Activated CD8-positive, alpha-beta T cell treated with anti-CD3 and anti-CD28 coated beads for 36 hours (primary cell): Measurements from ENCODE around the gene NXNL1. TPM values are rescaled to one million over a fixed set of nuclear protein-coding genes. Genes with fewer than 3 reads are reported as not detected.

Experiments
- ATAC-seq: fragments of 200-7000 bp; cut with Tn5 transposase; one replicate; pipeline ENCODE4 v1.10.0; 2021; ENCODE audit warnings: mild to moderate bottlenecking, moderate library complexity
- CTCF ChIA-PET: fragments of 350-600 bp; sonication (Branson Sonifier 250); formaldehyde crosslinking; loops from one replicate; lab custom pipeline; 2021; ENCODE audit warnings: antibody characterized with exemption; lab: Charles Lee
- POLR2A ChIA-PET: fragments of 350-600 bp; sonication (Branson Sonifier 250); formaldehyde crosslinking; loops from one replicate; lab custom pipeline; 2021; ENCODE audit warnings: antibody characterized with exemption; lab: Charles Lee
- DNase-seq: peaks from one replicate; pipeline ENCODE4 v3.0.0-alpha.2; 2020
- H3K27ac Mint-ChIP-seq: one replicate; pipeline ENCODE4 v1.8.0; 2021; ENCODE audit warnings: mild to moderate bottlenecking, mixed read lengths
- H3K27me3 Mint-ChIP-seq: one replicate; pipeline ENCODE4 v1.8.0; 2021; ENCODE audit warnings: mixed read lengths
- H3K36me3 Mint-ChIP-seq: one replicate; pipeline ENCODE4 v1.8.0; 2021; ENCODE audit warnings: low read depth, mixed read lengths
- H3K4me1 Mint-ChIP-seq: one replicate; pipeline ENCODE4 v1.8.0; 2021; ENCODE audit warnings: low read depth, mixed read lengths
- H3K4me3 Mint-ChIP-seq: one replicate; pipeline ENCODE4 v1.8.0; 2021; ENCODE audit warnings: mild to moderate bottlenecking, moderate library complexity, mixed read lengths
- H3K9me3 Mint-ChIP-seq: one replicate; pipeline ENCODE4 v1.8.0; 2021; ENCODE audit warnings: mixed read lengths
- intact Hi-C: fragments of 100-400 bp; cut with micrococcal nuclease; formaldehyde crosslinking; loops from one replicate; pipeline ENCODE4 v1.10.0; 2022
- total RNA-seq, 2 experiments: library from RNA; stranded (reverse); gene quantifications; one replicate each; pipeline ENCODE4 v1.2.3, GENCODE V29; 2021
- TF ChIP-seq, protein P1 (sequence below): fragments of 200-600 bp; IDR thresholded peaks from one replicate; pipeline ENCODE4 v1.8.0; 2022; ENCODE audit warnings: antibody characterized with exemption, mild to moderate bottlenecking

The NXNL1 gene
- total RNA-seq, 2 experiments from 2014 or later = not detected

DNA sequence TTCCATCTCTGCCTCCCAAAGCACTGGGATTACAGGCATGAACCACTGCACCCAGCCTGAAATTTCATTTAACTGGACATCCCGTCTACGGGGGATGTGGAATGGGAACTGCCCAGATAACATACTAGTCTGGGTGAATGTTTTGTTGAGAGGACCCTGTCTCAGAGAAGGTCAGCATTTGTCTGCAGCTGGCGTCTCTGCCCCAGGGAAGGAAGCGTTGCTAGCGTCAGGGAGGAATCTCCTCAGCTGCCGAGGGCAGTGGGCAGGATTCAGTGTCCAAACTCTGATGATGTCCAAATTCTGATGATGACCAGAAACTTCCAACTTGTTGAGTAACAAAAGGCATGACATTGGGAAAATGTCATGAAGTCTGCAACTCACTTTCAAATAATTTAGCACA lies 3.1 kb downstream of the NXNL1 start:
- no peak overlapping the region for H3K4me3 Mint-ChIP-seq
- no peak overlapping the region for H3K27ac Mint-ChIP-seq
- TF ChIP-seq, protein P1, sequence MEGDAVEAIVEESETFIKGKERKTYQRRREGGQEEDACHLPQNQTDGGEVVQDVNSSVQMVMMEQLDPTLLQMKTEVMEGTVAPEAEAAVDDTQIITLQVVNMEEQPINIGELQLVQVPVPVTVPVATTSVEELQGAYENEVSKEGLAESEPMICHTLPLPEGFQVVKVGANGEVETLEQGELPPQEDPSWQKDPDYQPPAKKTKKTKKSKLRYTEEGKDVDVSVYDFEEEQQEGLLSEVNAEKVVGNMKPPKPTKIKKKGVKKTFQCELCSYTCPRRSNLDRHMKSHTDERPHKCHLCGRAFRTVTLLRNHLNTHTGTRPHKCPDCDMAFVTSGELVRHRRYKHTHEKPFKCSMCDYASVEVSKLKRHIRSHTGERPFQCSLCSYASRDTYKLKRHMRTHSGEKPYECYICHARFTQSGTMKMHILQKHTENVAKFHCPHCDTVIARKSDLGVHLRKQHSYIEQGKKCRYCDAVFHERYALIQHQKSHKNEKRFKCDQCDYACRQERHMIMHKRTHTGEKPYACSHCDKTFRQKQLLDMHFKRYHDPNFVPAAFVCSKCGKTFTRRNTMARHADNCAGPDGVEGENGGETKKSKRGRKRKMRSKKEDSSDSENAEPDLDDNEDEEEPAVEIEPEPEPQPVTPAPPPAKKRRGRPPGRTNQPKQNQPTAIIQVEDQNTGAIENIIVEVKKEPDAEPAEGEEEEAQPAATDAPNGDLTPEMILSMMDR = no peak
- CTCF ChIA-PET = interaction anchor here (1.7 kb wide), 1 partner anchor 10 kb away, joined by 6 read pairs; no protein-coding TSS in a partner anchor
- POLR2A ChIA-PET = no interaction called here
- intact Hi-C loops = loop anchor here (10.0 kb wide), 1 partner anchor 53 kb away; the partner anchor contains the start of gene BST2
- no peaks in the 10 kb centered on the region for H3K36me3 Mint-ChIP-seq
- ATAC-seq = no peak
- peaks cover 6% of the 10 kb centered on the region for H3K4me1 Mint-ChIP-seq
- peaks cover 1% of the 10 kb centered on the region for H3K9me3 Mint-ChIP-seq
- H3K27me3 Mint-ChIP-seq = peaks cover 30% of the 10 kb centered on the region
- no peak for DNase-seq

DNA sequence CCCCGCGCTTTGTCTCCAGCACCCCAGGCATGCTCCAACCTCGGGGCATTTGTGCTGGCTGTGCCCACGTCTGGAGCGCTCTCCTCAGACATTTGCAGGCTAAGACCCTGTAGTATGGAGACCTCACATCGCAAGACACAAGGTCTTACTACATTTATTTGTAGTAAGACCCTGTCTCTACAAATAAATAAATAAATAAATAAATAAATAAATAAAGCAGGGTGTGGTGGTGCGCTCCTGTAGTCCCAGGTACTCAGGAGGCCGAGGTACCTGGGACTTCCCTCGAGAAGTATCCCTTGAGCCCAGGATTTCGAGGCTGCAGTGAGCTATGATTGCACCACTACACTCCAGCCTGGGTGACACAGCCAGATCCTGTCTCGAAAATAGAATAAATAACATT lies 4.6 kb downstream of the NXNL1 start:
- ChIA-PET POLR2A (no interaction called here), CTCF (interaction anchor here (0.9 to 1.7 kb wide), 2 partner anchors 11 to 40 kb away, joined by 3 to 6 read pairs; no protein-coding TSS in a partner anchor)
- Mint-ChIP-seq H3K36me3 (no peaks in the 10 kb centered on the region), H3K4me3 (no peak overlapping the region), H3K27me3 (peaks cover 35% of the 10 kb centered on the region), H3K27ac (no peak overlapping the region), H3K9me3 (peaks cover 1% of the 10 kb centered on the region), H3K4me1 (peaks cover 9% of the 10 kb centered on the region)
- ATAC-seq (no peak), DNase-seq (no peak)
- TF ChIP-seq, protein P1 = no peak
- intact Hi-C loops = loop anchor here (10.0 kb wide), 1 partner anchor 51 kb away; the partner anchor contains the start of gene BST2

DNA sequence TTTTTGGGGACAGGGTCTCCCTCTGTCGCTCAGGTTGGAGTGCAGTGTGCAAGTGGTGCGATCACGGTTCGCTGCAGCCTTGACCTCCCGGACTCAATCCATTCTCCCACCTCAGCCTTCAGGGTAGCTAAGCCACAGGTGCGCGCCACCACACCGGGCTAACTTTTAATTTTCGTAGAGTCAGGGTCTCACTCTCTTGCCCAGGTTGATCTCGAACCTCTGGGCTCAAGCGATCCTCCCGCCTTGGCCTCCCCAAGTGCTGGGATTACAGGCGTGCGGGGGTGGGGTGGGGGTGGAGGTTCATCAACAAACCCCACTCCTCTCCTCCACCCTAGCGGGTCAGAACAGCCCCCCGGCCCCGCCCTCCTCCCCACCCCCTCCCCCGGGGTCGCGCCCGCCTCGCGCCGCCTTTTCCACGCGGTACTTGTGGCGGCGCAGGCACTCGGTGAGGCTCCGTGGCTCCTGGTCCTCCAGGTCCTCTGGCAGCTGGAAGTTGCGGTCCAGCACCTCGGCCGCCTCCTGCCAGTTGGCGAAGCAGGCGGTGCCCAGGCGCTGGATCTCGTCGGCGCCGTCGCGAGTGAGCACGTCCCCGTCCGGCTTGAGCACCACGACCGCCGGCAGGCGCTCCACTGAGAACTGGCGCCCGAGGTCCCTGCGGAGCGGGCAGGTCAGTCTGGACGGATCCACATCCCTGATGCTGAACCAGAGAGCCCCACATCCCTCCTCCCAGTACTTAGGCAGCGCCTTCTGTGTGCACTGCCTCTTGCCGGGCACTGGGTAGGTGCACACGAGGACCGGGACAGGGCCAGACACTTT lies 5.2 kb downstream of the NXNL1 start:
- CTCF ChIA-PET = interaction anchor here (0.9 to 1.8 kb wide), 3 partner anchors 10 to 41 kb away, joined by 3 to 21 read pairs (median 5); no protein-coding TSS in a partner anchor
- Mint-ChIP-seq H3K9me3 (peaks cover 1% of the 10 kb centered on the region), H3K27me3 (peaks cover 35% of the 10 kb centered on the region), H3K36me3 (no peaks in the 10 kb centered on the region), H3K4me1 (peaks cover 13% of the 10 kb centered on the region), H3K27ac (no peak overlapping the region), H3K4me3 (no peak overlapping the region)
- no peak for ATAC-seq
- TF ChIP-seq, protein P1 = no peak
- intact Hi-C loops = loop anchor here (10.0 kb wide), 1 partner anchor 51 kb away; the partner anchor contains the start of gene BST2
- no peak for DNase-seq
- POLR2A ChIA-PET = no interaction called here

- TF ChIP-seq, protein P1 = no peak
- intact Hi-C loops = loop anchor here (10.0 kb wide), 1 partner anchor 50 kb away; the partner anchor contains the start of gene BST2
- DNase-seq (no peak), ATAC-seq (no peak)
- peaks cover 39% of the 10 kb centered on the region for H3K27me3 Mint-ChIP-seq
- H3K9me3 Mint-ChIP-seq = peaks cover 3% of the 10 kb centered on the region
- CTCF ChIA-PET = interaction anchor here (0.7 to 1.8 kb wide), 7 partner anchors 9 to 119 kb away, joined by 3 to 21 read pairs (median 3); no protein-coding TSS in a partner anchor
- H3K4me1 Mint-ChIP-seq = peaks cover 21% of the 10 kb centered on the region
- POLR2A ChIA-PET = interaction anchor here (1.0 kb wide), 1 partner anchor 18 kb away, joined by 3 read pairs; no protein-coding TSS in a partner anchor
- H3K4me3 Mint-ChIP-seq = no peak overlapping the region
- no peak overlapping the region for H3K27ac Mint-ChIP-seq
- H3K36me3 Mint-ChIP-seq = no peaks in the 10 kb centered on the region
Observed at GRCh38 chr19:17454576-17455071, 6.1 kb downstream of the NXNL1 start.
